Glutamatergic neuron (in vitro differentiated cells): ENCODE measurements around the gene CACNA1G. TPM values are rescaled to one million over a fixed set of nuclear protein-coding genes. Genes with fewer than 3 reads are reported as not detected.

ENCODE experiments used
- DNase-seq: peaks from one replicate; pipeline ENCODE4 v3.0.0; 2022
- H3K27ac Mint-ChIP-seq: one replicate; pipeline ENCODE4 v1.8.0; 2020; ENCODE audit warnings: mild to moderate bottlenecking, mixed read lengths, inconsistent platforms; ENCODE audit not compliant: unreplicated experiment
- H3K27me3 Mint-ChIP-seq: one replicate; pipeline ENCODE4 v1.8.0; 2020; ENCODE audit warnings: mild to moderate bottlenecking, moderate library complexity, mixed read lengths, inconsistent platforms; ENCODE audit not compliant: unreplicated experiment
- H3K36me3 Mint-ChIP-seq: one replicate; pipeline ENCODE4 v1.8.0; 2020; ENCODE audit warnings: mild to moderate bottlenecking, mixed read lengths, inconsistent platforms; ENCODE audit not compliant: unreplicated experiment
- H3K4me1 Mint-ChIP-seq: one replicate; pipeline ENCODE4 v1.8.0; 2020; ENCODE audit warnings: mild to moderate bottlenecking, low read depth, mixed read lengths, inconsistent platforms; ENCODE audit not compliant: unreplicated experiment
- H3K4me3 Mint-ChIP-seq: one replicate; pipeline ENCODE4 v1.8.0; 2020; ENCODE audit warnings: mild to moderate bottlenecking, mixed read lengths, inconsistent platforms; ENCODE audit not compliant: unreplicated experiment
- H3K9me3 Mint-ChIP-seq: one replicate; pipeline ENCODE4 v1.8.0; 2020; ENCODE audit warnings: mild to moderate bottlenecking, moderate library complexity, mixed read lengths, inconsistent platforms; ENCODE audit not compliant: unreplicated experiment
- CTCF ChIP-seq: fragments of 200-600 bp; sonication (generic); IDR thresholded peaks from one replicate; pipeline ENCODE4 v1.5.0; 2021; ENCODE audit not compliant: partially characterized antibody, unreplicated experiment
- total RNA-seq: library from RNA; stranded (reverse); fragmentation: NEBNext Ultra II Directional; extraction: Animal tissue kit (Norgen Biotek cat#: 25700); gene quantifications from one replicate; pipeline ENCODE4 v1.2.1, GENCODE V29; 2021; ENCODE audit not compliant: unreplicated experiment

The CACNA1G gene
- total RNA-seq, 1 donor from 2014 or later, result 2.2 TPM

- no peak for TF ChIP-seq CTCF
These were observed 59.7 kb downstream of the CACNA1G start for GRCh38 chr17:50620237-50620636.

GRCh38 chr17:50620858-50621257, 60.3 kb downstream of the CACNA1G start:
- Mint-ChIP-seq H3K36me3 (no peaks in the 10 kb centered on the region), H3K4me3 (no peak overlapping the region), H3K27me3 (peaks cover 7% of the 10 kb centered on the region), H3K4me1 (peaks cover 20% of the 10 kb centered on the region), H3K9me3 (peaks cover 6% of the 10 kb centered on the region), H3K27ac (no peak overlapping the region)
- TF ChIP-seq CTCF, result peak; percentile 40
- DNase-seq, result peak; percentile 49

More at GRCh38 chr17:50620237-50620636, 59.7 kb downstream of the CACNA1G start:
- DNase-seq, result no peak
- Mint-ChIP-seq H3K4me3 (no peak overlapping the region), H3K9me3 (peaks cover 3% of the 10 kb centered on the region), H3K27ac (no peak overlapping the region), H3K27me3 (peaks cover 7% of the 10 kb centered on the region), H3K4me1 (peaks cover 17% of the 10 kb centered on the region), H3K36me3 (no peaks in the 10 kb centered on the region)

- no peak overlapping the region for H3K4me3 Mint-ChIP-seq
- DNase-seq, result no peak
- H3K27me3 Mint-ChIP-seq, result peaks cover 7% of the 10 kb centered on the region
- no peaks in the 10 kb centered on the region for H3K36me3 Mint-ChIP-seq
- H3K4me1 Mint-ChIP-seq, result peaks cover 20% of the 10 kb centered on the region
- H3K27ac Mint-ChIP-seq, result no peak overlapping the region
- peaks cover 6% of the 10 kb centered on the region for H3K9me3 Mint-ChIP-seq
- TF ChIP-seq CTCF, result no peak
These were observed 61.1 kb downstream of the CACNA1G start for GRCh38 chr17:50621574-50622031.

GRCh38 chr17:50624321-50624934, 63.9 kb downstream of the CACNA1G start:
- H3K4me1 Mint-ChIP-seq, result peaks cover 23% of the 10 kb centered on the region
- H3K9me3 Mint-ChIP-seq, result peaks cover 6% of the 10 kb centered on the region
- H3K36me3 Mint-ChIP-seq, result no peaks in the 10 kb centered on the region
- H3K27ac Mint-ChIP-seq, result no peak overlapping the region
- H3K27me3 Mint-ChIP-seq, result peaks cover 6% of the 10 kb centered on the region
- no peak for DNase-seq
- H3K4me3 Mint-ChIP-seq, result no peak overlapping the region
- no peak for TF ChIP-seq CTCF

GRCh38 chr17:50625032-50625871, 64.7 kb downstream of the CACNA1G start:
- Mint-ChIP-seq H3K4me1 (peaks cover 22% of the 10 kb centered on the region), H3K4me3 (peak overlapping the region; percentile 4), H3K9me3 (peaks cover 6% of the 10 kb centered on the region), H3K36me3 (no peaks in the 10 kb centered on the region), H3K27ac (no peak overlapping the region), H3K27me3 (peaks cover 6% of the 10 kb centered on the region)
- peak; percentile 27 for DNase-seq
- TF ChIP-seq CTCF, result no peak
